ENCODE data around the gene SLC25A13.

- TF ChIP-seq ZBTB33 (CRISPR knock-in tag; IDR thresholded peaks at IDR 0.05) (no peak), AHR (CRISPR knock-in tag; IDR thresholded peaks at IDR 0.05) (no peak), CHD2 (IDR thresholded peaks at IDR 0.05; ENCODE audit: low read depth, low read length) (no peak), TCF7 (IDR thresholded peaks at IDR 0.05; ENCODE audit: low read depth) (no peak), ZNF274 (CRISPR knock-in tag; IDR thresholded peaks at IDR 0.05) (no peak), ATAD3A (CRISPR knock-in tag; IDR thresholded peaks at IDR 0.05) (no peak), TRIM24 (CRISPR knock-in tag; IDR thresholded peaks at IDR 0.05) (no peak), KDM6A (CRISPR knock-in tag; IDR thresholded peaks at IDR 0.05; ENCODE audit: low read depth) (no peak), NCOR1 (IDR thresholded peaks at IDR 0.05; ENCODE audit: borderline replicate concordance, low read length) (no peak), CBX5 (CRISPR knock-in tag; IDR thresholded peaks at IDR 0.05; ENCODE audit: borderline replicate concordance) (no peak), TRIM22 (IDR thresholded peaks at IDR 0.05) (no peak), ZNF121 (CRISPR knock-in tag; IDR thresholded peaks at IDR 0.05) (no peak), MTF2 (CRISPR knock-in tag; IDR thresholded peaks at IDR 0.05; ENCODE audit: borderline replicate concordance) (no peak)
- TF ChIP-seq, protein P1, sequence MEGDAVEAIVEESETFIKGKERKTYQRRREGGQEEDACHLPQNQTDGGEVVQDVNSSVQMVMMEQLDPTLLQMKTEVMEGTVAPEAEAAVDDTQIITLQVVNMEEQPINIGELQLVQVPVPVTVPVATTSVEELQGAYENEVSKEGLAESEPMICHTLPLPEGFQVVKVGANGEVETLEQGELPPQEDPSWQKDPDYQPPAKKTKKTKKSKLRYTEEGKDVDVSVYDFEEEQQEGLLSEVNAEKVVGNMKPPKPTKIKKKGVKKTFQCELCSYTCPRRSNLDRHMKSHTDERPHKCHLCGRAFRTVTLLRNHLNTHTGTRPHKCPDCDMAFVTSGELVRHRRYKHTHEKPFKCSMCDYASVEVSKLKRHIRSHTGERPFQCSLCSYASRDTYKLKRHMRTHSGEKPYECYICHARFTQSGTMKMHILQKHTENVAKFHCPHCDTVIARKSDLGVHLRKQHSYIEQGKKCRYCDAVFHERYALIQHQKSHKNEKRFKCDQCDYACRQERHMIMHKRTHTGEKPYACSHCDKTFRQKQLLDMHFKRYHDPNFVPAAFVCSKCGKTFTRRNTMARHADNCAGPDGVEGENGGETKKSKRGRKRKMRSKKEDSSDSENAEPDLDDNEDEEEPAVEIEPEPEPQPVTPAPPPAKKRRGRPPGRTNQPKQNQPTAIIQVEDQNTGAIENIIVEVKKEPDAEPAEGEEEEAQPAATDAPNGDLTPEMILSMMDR (CRISPR knock-in tag; IDR thresholded peaks at IDR 0.05) = no peak
These were observed 9.4 kb downstream of the SLC25A13 start for GRCh38 chr7:96312502-96312901.
